Stimulated activated CD4-positive, alpha-beta T cell treated with anti-CD3 and anti-CD28 coated beads, Interleukin-12 subunit alpha, Interleukin-12 subunit beta, amount 100 ng/mL, for 48 hours (primary cell): ENCODE results near the gene ADRM1.

Source experiments
- DNase-seq, 3 donors: peaks; one replicate each; pipeline ENCODE4 v3.0.0-alpha.2; 2020; ENCODE audit warnings: low read depth in 2 of 3, low spot score in 1 of 3

The ADRM1 gene

DNA sequence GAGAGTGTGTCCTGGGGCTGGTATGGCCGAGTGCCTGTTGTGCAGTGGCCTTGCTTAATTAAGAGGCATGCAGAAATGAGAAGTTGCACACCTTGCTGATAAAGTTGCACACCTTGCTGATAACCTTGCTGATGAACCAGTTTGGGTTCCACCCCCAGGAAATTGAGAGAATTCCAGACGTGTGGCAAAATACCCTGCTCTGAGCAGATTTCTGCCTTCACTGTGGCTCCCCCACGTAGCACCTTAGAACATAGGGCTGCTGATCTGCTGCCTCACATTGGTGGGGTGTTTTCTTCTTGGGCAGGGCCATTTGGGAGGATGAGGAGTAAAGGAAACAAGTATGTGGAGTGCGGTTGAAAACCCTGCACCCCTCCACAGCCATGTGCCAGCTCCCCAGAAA lies 22.5 kb upstream of the ADRM1 start:
- DNase-seq = no peak

DNA sequence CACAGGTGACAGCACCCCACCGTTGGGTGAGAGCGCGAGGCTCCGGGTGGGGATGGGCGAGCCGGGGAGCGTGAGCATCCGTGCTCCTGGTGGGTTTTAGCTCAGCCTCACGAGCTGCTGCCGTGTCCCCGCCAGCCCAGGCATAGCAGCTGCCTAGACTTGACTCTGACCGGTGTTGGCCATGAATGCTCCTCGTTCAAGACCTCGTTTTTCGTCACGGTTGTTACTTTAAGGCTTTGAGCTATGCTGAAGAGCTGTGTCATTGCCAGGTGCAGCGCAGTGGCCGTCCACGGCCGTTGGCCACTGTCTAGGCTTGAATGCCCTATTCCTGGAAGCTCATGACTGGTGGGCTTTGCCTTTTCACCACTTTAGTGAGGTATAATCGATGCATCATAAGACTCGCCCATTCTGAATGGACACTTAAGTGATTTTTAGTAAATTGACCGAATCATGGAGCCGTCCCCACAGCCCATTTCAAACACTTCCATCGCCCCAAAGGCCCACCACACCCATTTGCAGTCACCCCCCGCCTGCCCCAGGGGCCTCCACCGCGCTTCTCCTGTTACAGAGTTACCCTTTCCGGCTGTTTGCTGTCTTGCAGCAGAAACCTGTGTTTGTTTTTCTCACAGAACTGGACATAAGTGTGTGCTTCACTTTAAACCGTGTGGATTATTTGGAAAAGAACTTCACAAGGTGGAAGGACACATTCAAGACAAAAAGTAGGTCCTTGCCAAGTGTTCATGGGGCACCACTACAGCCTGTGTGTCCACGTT lies 21.4 kb upstream of the ADRM1 start:
- no peak for DNase-seq

DNA sequence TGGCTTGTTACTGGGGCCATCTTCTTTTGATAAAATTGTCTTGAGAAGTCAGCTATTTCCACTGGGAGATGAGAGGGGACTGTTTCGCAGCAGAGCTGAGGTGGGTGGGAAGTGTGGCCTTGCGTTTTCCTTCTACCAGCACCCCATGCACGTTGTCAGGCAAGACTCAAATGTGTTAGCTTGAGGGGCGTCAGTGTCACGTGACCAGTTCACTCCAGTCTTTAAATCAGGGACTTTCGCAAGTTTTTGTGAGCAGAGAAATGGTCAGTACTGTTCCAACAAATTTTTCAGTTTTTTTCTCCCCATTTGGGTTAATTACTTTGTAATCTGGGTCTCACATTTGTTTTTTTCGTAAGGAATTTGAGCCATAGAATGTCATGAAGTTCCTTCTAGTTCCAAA lies 20.7 kb upstream of the ADRM1 start:
- no peak for DNase-seq

DNA sequence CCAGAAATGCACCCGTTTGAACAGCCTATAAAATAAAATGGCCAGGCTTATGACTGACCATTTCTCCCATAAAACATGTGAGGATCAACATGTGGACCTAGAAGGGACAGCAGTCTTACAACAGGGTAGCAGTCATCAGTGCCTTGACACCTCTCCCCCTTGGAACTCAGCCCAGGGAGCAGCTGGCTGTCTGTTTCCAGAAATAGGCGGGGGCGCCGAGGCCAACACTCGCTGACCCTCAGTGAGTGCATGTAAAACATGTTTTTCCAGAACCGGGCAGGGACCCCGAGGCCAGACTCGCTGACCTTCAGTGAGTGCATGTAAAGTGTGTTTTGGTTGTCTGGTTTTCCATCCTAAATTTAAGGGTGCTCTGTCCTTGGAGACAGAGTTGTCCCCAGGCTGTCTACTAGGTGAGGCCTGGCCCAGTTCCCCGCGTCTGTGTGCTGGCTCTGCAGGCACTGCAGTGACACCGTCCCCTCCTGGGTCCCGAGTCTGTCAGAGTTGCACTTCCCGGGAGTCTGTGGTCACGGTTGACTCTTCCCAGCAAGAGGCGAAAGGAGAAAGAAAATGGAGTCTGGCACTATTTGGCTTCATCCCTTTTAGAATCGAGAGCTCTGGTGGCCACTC lies 19.8 kb upstream of the ADRM1 start:
- no peak for DNase-seq

DNA sequence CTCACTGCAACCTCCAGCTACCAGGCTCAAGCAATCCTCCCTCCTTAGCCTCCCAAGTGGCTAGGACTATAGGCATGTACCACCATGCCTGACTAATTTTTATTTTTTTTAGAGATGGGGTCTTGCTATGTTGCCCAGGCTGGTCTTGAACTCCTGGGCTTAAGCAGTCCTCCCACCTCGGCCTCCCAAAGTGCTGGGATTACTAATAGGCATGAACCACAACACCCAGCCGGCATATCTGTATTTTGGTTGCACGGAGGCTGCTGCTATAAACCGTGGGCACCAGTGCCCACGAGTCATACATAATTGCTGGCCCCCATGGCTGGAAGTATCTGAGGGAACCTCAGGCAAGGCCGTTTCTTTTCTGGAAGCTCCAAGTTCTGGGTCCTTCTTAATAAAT lies 18.3 kb upstream of the ADRM1 start:
- no peak for DNase-seq

DNA sequence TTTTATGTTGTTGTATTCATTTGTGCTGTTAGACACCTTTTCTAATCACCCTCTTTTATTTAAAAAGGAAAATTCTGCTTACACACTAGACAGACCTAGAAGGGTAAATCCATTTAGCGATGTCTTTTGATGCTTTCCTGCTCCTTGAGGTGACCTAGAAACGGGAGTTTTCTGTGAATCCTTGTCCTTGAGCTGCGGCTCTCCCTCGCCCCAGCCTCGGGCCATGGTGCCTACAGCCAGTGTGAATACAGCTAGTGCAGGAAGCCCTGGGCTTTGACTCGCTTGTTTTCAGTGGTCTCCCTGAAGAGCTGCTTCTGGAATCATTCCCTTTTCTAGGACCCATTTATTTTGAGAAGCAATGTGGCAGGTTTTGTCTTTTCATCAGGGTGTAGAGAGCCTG lies 17.6 kb upstream of the ADRM1 start:
- no peak for DNase-seq

DNA sequence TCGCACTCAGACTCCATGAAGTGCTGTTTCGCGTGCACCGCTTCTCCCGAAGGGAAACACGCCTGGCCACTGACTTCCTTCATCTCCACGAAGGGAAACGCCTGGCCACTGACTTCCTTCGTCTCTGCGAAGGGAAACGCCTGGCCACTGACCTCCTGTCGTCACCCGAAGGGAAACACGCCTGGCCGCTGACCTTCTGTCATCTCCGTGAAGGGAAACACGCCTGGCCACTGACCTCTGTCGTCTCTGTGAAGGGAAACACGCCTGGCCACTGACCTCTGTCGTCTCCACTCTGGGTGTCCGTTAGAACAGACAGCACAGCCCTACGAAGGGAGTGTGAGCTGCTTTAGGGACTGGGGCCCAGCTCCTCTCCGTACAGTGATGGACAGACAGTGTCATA lies 17.1 kb upstream of the ADRM1 start:
- no peak for DNase-seq

DNA sequence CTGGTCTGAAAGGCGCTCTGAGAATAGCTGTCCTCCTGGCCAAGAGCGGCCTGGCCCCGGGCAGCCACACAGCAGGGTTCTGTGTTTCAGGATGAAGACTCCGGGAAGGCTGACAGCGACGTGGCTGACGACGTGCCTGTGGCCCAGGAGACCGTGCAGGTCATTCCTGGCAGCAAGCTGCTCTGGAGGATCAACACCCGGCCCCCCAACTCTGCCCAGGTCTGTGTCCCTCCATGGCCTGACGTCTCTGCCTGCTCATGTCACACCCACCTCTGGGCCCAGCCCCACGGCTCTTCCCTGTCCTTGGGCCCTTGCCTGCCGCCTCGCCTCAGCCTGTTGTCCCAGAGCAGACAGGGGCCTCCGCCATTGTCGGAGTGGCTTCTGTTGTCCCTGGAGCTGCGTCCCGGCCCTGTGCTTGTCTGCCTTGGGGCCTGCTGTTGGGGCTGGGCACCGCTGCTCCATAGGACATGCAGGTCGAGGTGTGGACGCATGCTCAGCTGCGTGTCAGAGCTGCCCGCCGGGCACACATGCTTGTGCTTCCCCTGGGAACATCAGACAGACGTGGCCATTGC lies 16.2 kb upstream of the ADRM1 start:
- DNase-seq = no peak

DNA sequence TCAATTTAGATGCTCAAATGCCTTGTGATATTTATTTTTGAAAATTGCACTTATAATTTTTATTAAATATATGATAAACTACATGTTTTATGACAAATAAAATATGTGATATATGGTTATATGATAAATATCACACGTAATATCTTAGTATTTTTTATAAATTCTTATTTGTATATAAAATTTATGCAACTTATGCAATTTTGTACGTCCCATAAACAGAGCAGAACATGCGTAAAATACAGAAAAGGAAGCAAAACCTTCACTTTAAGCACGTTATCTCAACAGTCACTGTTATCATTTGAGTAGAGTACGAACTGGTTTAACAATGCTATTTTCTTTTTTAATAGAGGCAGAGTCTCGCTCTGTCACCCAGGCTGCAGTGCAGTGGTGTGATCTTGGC lies 15.7 kb upstream of the ADRM1 start:
- no peak for DNase-seq

DNA sequence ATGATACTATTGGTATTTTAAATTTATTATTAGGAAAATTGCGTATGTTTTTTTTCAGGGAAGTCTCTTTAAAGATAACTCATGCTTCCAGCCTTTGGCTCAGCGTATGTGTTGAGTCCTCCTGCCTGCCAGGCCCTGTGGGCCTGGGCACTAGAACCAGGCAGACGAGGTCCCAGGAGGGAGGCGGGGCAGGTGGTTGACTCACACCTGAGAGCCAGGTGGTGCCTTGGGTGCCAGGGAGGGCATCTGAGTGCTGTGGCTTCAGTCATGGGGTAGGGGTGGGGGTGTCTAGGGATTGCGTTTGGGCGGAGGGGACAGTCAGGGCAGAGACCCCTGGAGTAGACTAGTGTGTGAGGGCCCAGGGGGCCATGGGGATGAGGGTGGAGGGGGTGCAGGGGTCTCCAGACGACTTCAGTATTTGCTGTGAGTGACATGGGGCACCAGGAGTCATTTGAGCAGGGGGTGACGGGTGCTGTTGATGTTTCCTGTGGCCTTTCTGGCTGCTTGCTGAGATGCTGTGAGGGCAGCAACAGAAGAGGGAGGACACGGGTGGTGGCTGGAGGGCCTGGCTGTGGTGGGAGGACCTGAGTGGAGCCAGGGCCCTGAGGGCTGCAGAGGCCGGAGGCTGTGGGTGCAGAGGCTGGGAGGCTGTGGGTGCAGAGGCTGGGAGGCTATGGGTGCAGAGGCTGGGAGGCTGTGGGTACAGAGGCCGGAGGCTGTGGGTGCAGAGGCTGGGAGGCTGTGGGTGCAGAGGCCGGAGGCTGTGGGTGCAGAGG lies 14.8 kb upstream of the ADRM1 start:
- no peak for DNase-seq

DNA sequence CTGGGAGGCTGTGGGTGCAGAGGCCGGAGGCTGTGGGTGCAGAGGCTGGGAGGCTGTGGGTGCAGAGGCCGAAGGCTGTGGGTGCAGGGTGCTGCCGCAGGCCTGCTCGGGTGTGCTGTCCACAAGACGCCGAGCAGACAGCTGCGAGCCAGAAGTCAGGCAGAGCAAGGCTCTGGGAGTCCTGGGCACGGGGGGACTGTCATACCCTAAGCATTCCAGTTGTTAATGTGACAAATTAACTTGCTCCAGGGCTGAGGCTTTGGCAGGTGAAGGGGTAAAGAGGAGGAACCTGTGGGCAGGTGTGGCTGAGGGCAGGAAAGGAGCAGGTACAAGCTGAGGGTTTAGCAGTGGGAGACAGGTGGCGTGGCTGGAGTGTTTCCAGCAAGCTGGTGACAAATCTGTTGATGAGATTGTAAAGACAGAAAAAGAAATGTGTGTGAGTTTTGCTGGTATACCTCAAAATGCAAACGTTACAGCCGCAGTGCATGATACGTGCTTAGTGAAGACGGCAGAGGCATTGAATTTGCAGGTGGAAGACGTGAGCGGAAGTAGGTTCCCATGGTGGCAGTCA lies 14.2 kb upstream of the ADRM1 start:
- DNase-seq = no peak

DNA sequence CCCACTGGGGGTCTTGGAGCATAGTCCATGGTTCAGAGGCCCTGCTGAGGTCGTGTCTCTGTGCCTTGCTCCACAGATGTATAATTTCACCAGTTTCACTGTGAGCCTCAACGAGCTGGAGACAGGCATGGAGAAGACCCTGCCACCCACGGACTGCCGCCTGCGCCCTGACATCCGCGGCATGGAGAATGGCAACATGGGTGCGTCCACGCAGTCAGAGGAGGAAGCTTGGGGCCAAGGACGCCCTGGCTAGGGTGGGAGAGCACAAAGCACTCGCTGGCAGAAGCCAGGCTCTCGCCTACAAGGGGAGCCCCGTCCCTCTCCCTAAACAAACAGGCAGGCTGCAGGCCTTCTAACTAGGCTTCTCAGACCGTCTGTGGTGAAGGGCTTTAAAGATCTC lies 13.7 kb upstream of the ADRM1 start:
- DNase-seq = no peak

DNA sequence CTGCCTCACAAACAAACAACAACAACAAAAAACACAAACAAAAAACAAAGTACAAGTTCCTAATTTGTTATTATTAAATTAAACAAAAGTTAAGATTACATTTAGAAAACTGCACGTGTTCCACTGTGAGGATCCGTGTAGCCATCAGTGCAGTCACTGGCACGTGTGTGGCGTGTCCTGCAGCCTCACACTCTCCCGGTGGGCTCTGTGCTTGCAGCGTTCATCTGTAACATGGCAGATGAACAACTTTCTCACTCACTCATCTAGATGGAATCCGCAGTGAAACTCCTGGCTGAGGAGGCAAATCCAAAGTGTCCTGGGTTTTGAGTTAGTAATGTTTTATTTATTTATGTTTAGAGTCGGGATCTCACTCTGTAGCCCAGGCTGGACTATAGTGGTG lies 12.9 kb upstream of the ADRM1 start:
- DNase-seq = no peak

DNA sequence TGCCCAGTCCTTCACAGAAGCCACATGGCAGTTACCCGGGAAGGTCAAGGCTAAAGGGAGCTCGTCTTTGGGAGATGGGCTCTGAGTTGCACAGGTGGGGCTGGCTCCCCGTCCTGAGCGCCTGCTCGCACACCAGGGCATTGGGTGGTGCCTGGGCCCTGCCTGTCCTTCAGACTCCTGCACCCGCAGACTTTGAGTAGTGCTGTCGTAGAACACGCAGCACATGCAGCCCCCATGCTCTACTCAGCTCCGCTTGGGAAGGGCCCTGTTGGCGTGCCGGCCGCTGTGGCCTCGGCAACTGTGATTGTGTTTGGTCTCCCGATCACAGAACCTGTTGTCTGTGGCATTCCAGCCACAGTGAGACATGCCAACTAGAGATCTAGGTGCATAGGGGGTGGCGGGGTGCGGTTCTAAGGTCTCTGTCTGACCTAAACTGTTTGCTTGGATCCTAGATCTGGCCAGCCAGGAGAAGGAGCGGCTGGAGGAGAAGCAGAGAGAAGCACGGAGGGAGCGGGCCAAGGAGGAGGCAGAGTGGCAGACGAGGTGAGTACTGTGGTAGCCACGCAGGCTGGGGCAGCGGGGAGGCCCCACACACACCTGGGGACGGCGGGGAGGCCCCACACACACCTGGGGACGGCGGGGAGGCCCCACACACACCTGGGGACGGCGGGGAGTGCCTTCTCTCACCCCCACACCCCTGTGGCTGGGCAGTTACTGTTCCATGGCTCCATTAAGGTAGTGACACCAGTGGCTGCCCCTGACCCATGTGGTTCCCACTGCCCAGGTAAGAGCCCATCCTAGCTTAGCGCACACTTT lies 11.3 kb upstream of the ADRM1 start:
- DNase-seq = no peak

DNA sequence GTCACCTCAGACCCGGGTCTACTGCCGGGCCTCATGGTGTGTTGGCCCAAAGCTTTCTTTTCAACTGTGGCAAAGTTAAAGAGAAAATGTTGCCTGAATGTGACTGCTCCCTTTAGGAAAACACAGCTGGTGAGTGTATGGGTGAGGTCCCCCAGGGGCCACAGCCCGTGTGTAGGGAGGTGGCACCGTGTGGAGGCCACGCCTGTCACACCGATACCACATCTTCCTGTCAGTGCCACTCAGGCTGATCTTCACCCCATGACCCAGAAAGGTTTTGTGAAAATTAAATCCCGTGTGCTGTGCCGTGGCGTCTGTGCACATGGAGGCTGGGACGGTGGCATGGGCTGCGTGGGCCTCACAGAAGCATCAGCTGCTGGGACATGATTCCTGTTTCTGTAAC lies 10.7 kb upstream of the ADRM1 start:
- DNase-seq = no peak

DNA sequence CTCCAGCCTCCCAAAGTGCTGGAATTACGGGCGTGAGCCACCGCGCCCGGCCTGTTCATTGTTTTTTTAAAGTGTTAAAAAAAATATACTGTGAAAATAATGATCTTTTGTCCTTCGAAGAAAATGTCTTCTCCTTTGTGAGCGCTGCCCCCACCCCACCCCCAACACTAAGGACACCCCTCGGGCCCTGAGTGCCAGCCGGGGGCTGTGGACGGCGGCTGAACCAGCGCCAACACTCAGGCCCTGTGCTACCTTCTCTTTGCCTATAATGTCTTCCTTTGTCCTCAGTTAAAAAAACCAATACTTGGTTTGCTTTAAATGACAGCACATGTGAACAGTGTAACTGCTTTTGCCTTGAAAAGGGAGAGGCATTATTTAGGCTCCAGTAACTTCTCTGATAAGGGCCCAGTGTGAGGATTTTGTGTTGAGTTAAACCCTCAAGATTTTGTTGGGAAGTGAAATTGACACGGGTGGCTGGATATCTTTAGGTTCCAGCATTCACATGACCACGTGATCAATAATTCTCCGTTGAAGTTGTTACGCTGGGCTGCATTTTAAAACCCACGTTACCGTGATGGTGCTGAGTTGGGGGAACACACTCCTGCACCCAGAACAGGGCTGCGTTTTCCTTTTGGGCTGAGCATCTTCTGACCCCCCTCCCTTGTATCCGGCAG lies 9.5 kb upstream of the ADRM1 start:
- DNase-seq = no peak

DNA sequence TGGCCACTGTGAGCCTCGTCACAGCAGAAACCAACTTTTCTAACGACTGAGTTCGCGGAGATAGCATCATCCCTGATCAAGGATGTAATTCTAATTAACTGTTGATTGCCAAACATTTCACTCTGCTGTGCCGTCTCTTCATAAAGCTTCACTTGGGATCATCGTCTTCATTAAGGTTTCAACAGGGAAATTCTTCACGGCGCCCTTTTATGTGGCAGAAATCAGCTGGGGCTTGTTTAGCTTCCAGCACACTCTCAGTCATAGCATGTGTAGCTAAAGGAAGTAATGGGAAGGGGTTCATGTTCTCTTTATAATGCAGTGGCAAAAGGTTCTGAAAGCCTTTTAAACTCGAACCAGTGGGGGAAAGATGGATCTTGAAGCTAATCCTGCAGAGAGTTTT lies 8.9 kb upstream of the ADRM1 start:
- DNase-seq = no peak

DNA sequence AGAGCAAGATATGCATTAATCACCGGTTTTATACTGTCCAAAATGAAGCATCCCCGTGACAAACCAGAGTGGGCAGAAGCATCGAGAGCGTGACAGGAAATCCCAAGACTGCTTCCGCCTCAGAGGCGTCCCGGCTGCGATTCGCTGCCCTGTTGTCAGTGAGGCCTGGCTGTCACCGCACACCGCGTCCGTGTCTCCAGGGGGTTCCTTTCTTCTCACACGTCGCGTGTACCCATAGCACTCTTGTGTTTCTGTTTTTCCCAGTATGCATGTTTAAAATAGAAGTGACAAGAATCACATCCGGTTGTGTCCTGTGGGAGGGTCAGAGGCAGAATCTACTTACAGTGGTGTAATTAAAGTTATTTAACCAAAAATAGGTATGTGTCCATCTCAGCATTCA lies 8.3 kb upstream of the ADRM1 start:
- DNase-seq = no peak

DNA sequence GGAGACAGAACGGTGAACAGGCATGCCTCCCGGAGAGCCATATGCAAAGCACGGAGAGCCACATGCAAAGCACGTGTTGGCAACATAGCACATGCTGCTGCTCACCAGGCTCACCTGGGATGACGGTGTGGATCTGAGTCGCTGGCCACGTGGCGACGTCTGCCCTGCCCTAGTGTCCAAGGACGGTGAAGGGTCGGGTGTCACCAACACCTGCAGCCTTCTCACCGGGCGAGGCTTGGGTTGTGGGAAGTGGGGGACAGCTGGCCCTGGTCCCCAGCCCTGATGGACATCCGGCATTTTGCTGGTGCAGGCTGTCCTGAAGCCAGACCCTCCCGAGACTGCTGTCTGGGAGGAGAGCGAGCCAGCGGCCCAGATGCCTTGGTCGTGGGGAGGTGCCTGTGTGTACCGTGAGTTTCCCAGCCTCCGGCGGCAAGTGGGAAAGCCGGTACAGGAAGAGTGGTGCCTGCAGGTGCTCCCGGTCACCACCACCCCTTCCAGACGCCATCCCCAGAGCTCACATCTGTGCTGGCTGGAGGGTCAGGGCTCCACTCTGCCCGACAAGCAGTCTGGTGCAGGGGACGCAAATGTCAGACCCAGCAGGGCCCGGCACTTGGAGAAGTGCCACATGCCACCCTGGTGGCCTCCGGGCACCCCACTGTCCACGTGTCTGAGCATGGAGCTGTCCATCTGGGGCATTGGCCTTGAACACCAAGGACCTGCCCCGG lies 5.9 kb upstream of the ADRM1 start:
- DNase-seq = no peak
